ENCODE measurements around the gene NRXN3.

NRXN3 gene

GRCh38 chr14:78863143-78863542 lies 693.0 kb downstream of the NRXN3 start:
- in situ Hi-C loops (cut with MboI; ENCODE audit: low sequenced_read_pairs) = no loop called here

- in situ Hi-C loops (cut with MboI; ENCODE audit: low sequenced_read_pairs) = no loop called here
Observed at GRCh38 chr14:78872837-78873236, 702.7 kb downstream of the NRXN3 start.

- in situ Hi-C loops (cut with MboI; ENCODE audit: low sequenced_read_pairs) = no loop called here
Observed at GRCh38 chr14:78873581-78873980, 703.4 kb downstream of the NRXN3 start.

- in situ Hi-C loops (cut with MboI; ENCODE audit: low sequenced_read_pairs) = no loop called here
Observed at GRCh38 chr14:78875049-78875448, 704.9 kb downstream of the NRXN3 start.

DNA sequence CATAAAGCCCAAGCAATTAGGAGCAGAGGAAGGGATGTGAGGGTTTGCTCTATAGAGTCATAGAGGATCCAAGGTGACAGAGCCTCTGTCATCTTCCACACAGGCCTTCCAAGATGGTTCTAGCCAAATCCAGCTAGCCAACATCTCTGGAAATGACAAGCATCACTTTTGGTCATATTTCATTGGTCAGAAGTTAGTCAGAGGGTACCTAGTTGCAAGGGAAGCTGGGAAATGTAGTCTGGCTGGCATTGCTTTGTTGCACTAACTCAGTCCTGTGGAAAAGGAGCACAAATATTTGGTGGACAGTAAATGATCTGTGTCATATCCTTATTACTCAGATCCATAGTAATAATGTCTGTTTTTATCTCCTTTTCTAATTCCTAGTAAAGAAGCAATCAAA lies 715.7 kb downstream of the NRXN3 start:
- in situ Hi-C loops (cut with MboI; ENCODE audit: low sequenced_read_pairs) = no loop called here

- in situ Hi-C loops (cut with MboI; ENCODE audit: low sequenced_read_pairs) = no loop called here
Observed at GRCh38 chr14:78897443-78897842, 727.3 kb downstream of the NRXN3 start.

DNA sequence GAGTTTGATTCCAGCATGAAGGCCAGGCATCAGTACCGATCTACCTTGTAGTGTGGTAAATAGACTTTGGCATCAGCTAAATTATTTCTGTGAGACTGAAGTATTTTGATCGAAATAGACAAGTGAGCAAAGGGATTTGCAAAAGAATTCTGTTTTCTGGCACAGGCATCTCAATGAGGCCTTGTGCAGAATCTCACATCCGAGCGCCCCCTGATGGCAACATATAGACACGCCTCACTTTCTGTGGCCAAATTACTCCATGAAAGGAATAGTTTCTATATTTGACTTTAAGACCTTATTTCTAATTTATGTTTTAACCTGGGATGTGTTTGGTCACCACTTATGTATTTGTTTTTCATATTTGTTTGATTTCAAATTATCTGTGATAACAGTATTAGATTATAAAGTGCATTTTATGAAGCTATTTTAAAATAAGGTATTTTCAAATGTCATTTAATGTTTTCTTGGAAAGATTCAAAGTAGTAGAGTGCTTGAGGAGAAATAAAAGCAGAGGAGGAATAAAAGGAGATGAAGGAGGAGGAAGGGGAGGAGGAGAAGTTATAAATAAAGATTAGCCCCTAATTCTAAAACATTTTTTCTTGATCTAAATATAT lies 731.9 kb downstream of the NRXN3 start:
- in situ Hi-C loops (cut with MboI; ENCODE audit: low sequenced_read_pairs) = no loop called here

DNA sequence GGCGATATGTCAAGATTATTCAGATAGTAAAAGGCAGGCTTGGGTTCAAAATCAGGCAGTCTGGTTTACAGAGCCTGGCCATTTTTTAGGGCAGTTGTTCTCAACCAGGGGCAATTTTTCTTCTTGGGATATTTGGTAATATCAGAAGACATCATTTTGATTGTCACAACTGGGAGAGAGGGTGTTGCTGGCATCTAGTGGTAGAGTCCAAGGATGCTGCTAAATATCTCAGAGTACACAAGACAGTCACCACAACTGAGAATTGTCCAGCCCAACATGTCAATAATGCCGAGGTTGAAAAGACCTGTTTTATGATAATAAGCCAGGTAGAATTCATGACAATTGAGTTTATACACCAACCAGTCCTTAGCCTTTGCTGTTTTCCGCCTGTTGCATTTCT lies 733.9 kb downstream of the NRXN3 start:
- in situ Hi-C loops (cut with MboI; ENCODE audit: low sequenced_read_pairs) = no loop called here

DNA sequence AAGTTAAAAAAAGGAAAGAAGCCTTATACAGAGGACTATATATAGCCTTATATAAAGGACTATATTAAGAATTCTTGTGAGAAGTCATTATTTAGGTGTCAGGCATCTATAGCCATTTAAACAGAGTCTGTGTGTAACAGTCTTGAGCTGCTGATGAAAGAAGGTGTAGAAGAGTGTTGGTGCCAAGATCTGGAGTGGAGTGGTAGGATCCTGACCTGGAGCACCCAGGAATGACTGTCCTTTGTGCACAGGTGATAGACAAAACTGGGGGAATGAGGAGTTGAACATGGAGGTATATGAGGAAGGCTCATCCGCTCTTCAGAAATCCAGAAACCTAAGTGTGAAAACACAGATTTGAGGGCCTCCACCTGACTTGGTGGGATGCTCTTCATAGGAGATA lies 747.3 kb downstream of the NRXN3 start:
- in situ Hi-C loops (cut with MboI; ENCODE audit: low sequenced_read_pairs) = no loop called here

GRCh38 chr14:78921856-78922255 lies 751.7 kb downstream of the NRXN3 start:
- in situ Hi-C loops (cut with MboI; ENCODE audit: low sequenced_read_pairs) = no loop called here

GRCh38 chr14:78927261-78927660 lies 757.1 kb downstream of the NRXN3 start:
- in situ Hi-C loops (cut with MboI; ENCODE audit: low sequenced_read_pairs) = no loop called here

- in situ Hi-C loops (cut with MboI; ENCODE audit: low sequenced_read_pairs) = no loop called here
Observed at GRCh38 chr14:78933166-78933565, 763.0 kb downstream of the NRXN3 start.

DNA sequence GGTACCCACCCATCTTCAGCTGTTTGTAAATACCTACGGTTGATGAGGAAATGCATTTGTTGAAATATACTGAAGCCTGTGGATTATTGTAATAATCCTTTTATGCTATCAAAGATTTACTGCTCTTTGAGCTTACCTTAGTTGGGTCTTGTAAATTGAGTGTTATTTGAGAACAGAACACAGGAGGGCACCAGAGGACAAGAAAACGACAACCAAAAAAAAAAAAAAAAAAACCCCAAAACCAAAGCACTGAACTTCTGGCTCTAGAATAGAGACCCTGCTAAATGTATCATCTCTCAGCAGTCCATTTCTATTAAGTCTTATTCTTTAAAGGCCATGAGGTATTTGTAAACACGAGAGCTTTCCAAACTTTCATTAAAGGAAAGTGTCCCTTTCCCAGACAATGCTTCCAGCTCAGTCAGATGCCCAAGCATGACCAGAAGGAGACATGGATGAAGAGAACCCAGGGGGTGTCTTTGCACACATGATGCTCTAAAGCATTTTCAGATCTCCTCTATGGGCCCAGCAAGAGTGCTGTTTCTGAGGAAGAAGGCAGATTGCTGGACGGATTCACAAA lies 763.9 kb downstream of the NRXN3 start:
- in situ Hi-C loops (cut with MboI; ENCODE audit: low sequenced_read_pairs) = no loop called here

- in situ Hi-C loops (cut with MboI; ENCODE audit: low sequenced_read_pairs) = no loop called here
Observed at GRCh38 chr14:78946949-78947348, 776.8 kb downstream of the NRXN3 start.

- in situ Hi-C loops (cut with MboI; ENCODE audit: low sequenced_read_pairs) = no loop called here
Observed at GRCh38 chr14:78947681-78948080, 777.5 kb downstream of the NRXN3 start.

DNA sequence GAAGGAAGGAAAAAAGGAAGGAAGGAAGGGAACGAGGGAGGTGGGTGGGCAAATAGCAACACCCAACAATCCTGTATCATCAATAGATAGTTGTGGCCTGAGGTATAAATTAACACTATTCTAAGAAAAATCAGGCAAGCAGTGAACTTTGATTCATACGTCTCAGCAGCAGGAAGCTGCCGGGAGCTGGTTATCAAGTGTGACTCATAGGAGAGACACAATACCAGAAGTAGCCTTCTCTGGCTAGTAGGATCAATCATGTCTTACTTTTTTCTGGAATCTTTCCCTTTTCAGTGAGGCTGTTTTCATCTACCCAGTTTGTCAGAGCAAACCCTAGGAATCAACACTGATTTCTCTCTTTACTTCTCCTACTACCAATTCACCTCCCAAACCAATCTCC lies 780.5 kb downstream of the NRXN3 start:
- in situ Hi-C loops (cut with MboI; ENCODE audit: low sequenced_read_pairs) = no loop called here

DNA sequence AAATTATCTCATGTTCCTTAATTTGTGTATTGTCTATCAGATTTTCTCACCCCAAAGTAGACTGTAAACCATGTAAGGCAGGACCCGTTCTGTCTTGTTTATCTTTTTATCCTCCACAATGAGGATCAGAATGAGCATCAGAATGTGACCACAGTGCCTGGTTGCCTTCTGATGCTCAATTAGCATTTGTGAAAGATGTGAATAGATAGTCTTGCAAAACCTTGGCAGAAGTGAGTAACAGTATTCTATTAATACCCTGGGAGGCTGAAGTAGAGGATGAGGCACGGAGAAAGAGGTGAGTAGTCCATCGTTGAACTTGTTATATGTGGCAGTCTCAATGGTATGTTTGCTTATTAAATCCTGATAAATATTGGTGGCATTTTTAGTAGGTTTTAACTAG lies 781.4 kb downstream of the NRXN3 start:
- in situ Hi-C loops (cut with MboI; ENCODE audit: low sequenced_read_pairs) = no loop called here

GRCh38 chr14:78959674-78960264 lies 789.6 kb downstream of the NRXN3 start:
- in situ Hi-C loops (cut with MboI; ENCODE audit: low sequenced_read_pairs) = no loop called here

DNA sequence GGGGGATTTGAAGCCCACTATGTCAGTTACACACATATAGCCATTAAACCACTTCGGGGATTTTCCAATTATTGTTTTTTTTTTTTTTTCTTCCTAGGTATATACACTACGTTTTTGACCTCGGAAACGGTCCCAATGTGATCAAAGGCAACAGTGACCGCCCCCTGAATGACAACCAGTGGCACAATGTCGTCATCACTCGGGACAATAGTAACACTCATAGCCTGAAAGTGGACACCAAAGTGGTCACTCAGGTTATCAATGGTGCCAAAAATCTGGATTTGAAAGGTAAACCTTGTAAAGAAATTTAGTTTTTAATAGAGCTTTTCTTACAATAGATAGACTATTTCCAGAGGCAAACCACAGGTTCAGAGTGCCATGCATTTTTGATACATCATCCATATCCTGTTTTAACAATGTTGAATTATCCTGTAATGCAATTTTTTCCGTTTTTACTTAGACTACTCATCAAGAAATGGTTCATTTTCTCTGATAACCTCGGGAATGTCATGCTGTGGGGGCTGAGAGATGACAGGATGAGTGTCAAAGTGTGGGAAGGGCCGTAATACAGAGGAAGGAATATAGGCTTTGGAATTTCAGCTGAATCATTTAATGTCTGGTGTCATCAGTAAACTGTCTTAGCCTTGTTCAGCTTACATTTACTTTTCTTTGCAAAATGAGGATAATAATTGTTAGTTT lies 797.1 kb downstream of the NRXN3 start:
- in situ Hi-C loops (cut with MboI; ENCODE audit: low sequenced_read_pairs) = no loop called here

- in situ Hi-C loops (cut with MboI; ENCODE audit: low sequenced_read_pairs) = no loop called here
Observed at GRCh38 chr14:78968265-78968664, 798.1 kb downstream of the NRXN3 start.

- in situ Hi-C loops (cut with MboI; ENCODE audit: low sequenced_read_pairs) = no loop called here
Observed at GRCh38 chr14:78970677-78971076, 800.5 kb downstream of the NRXN3 start.

- in situ Hi-C loops (cut with MboI; ENCODE audit: low sequenced_read_pairs) = no loop called here
Observed at GRCh38 chr14:78972440-78972839, 802.3 kb downstream of the NRXN3 start.

Data from HL-60/S4 treated with retinoic acid at 250 ng/mL for 4 days and 3 days (cell line).